Glutamatergic neuron (in vitro differentiated cells): ENCODE data around the gene USH2A. TPM values are rescaled to one million over a fixed set of nuclear protein-coding genes. Genes with fewer than 3 reads are reported as not detected.

Experiments
- DNase-seq: peaks from one replicate; pipeline ENCODE4 v3.0.0; 2022
- H3K27ac Mint-ChIP-seq: one replicate; pipeline ENCODE4 v1.8.0; 2020; ENCODE audit warnings: mild to moderate bottlenecking, mixed read lengths, inconsistent platforms; ENCODE audit not compliant: unreplicated experiment
- H3K27me3 Mint-ChIP-seq: one replicate; pipeline ENCODE4 v1.8.0; 2020; ENCODE audit warnings: mild to moderate bottlenecking, moderate library complexity, mixed read lengths, inconsistent platforms; ENCODE audit not compliant: unreplicated experiment
- H3K36me3 Mint-ChIP-seq: one replicate; pipeline ENCODE4 v1.8.0; 2020; ENCODE audit warnings: mild to moderate bottlenecking, mixed read lengths, inconsistent platforms; ENCODE audit not compliant: unreplicated experiment
- H3K4me1 Mint-ChIP-seq: one replicate; pipeline ENCODE4 v1.8.0; 2020; ENCODE audit warnings: mild to moderate bottlenecking, low read depth, mixed read lengths, inconsistent platforms; ENCODE audit not compliant: unreplicated experiment
- H3K4me3 Mint-ChIP-seq: one replicate; pipeline ENCODE4 v1.8.0; 2020; ENCODE audit warnings: mild to moderate bottlenecking, mixed read lengths, inconsistent platforms; ENCODE audit not compliant: unreplicated experiment
- H3K9me3 Mint-ChIP-seq: one replicate; pipeline ENCODE4 v1.8.0; 2020; ENCODE audit warnings: mild to moderate bottlenecking, moderate library complexity, mixed read lengths, inconsistent platforms; ENCODE audit not compliant: unreplicated experiment
- CTCF ChIP-seq: fragments of 200-600 bp; sonication (generic); IDR thresholded peaks from one replicate; pipeline ENCODE4 v1.5.0; 2021; ENCODE audit not compliant: partially characterized antibody, unreplicated experiment
- total RNA-seq: library from RNA; stranded (reverse); fragmentation: NEBNext Ultra II Directional; extraction: Animal tissue kit (Norgen Biotek cat#: 25700); gene quantifications from one replicate; pipeline ENCODE4 v1.2.1, GENCODE V29; 2021; ENCODE audit not compliant: unreplicated experiment

USH2A gene
- total RNA-seq, 1 donor from 2014 or later: not detected

- TF ChIP-seq CTCF: no peak
- H3K9me3 Mint-ChIP-seq: peaks cover 9% of the 10 kb centered on the region
- peak overlapping the region; percentile 93 for H3K27ac Mint-ChIP-seq
- H3K4me1 Mint-ChIP-seq: peaks cover 16% of the 10 kb centered on the region
- no peaks in the 10 kb centered on the region for H3K36me3 Mint-ChIP-seq
- H3K27me3 Mint-ChIP-seq: peaks cover 5% of the 10 kb centered on the region
- H3K4me3 Mint-ChIP-seq: peak overlapping the region; percentile 62
- DNase-seq: no peak
These were observed 282.3 kb downstream of the USH2A start for GRCh38 chr1:216140730-216141524.

- H3K27me3 Mint-ChIP-seq: peaks cover 1% of the 10 kb centered on the region
- DNase-seq: no peak
- H3K36me3 Mint-ChIP-seq: no peaks in the 10 kb centered on the region
- TF ChIP-seq CTCF: no peak
- no peaks in the 10 kb centered on the region for H3K4me1 Mint-ChIP-seq
- H3K27ac Mint-ChIP-seq: no peak overlapping the region
- H3K4me3 Mint-ChIP-seq: no peak overlapping the region
- H3K9me3 Mint-ChIP-seq: peaks cover 2% of the 10 kb centered on the region
These were observed 299.0 kb downstream of the USH2A start for GRCh38 chr1:216124192-216124781.

GRCh38 chr1:216123446-216124191 lies 299.6 kb downstream of the USH2A start:
- Mint-ChIP-seq H3K9me3 (peaks cover 2% of the 10 kb centered on the region), H3K27ac (no peak overlapping the region), H3K27me3 (peaks cover 1% of the 10 kb centered on the region), H3K36me3 (no peaks in the 10 kb centered on the region), H3K4me1 (no peaks in the 10 kb centered on the region), H3K4me3 (no peak overlapping the region)
- DNase-seq: no peak
- TF ChIP-seq CTCF: no peak

GRCh38 chr1:216119600-216119999 lies 303.6 kb downstream of the USH2A start:
- H3K36me3 Mint-ChIP-seq: no peaks in the 10 kb centered on the region
- H3K9me3 Mint-ChIP-seq: peaks cover 2% of the 10 kb centered on the region
- no peaks in the 10 kb centered on the region for H3K27me3 Mint-ChIP-seq
- no peak for DNase-seq
- no peak overlapping the region for H3K4me3 Mint-ChIP-seq
- no peak for TF ChIP-seq CTCF
- no peak overlapping the region for H3K27ac Mint-ChIP-seq
- peaks cover 1% of the 10 kb centered on the region for H3K4me1 Mint-ChIP-seq

- no peak for TF ChIP-seq CTCF
- Mint-ChIP-seq H3K9me3 (no peaks in the 10 kb centered on the region), H3K4me3 (no peak overlapping the region), H3K27ac (no peak overlapping the region), H3K27me3 (no peaks in the 10 kb centered on the region), H3K36me3 (no peaks in the 10 kb centered on the region), H3K4me1 (peaks cover 1% of the 10 kb centered on the region)
- no peak for DNase-seq
These were observed 309.1 kb downstream of the USH2A start for GRCh38 chr1:216114180-216114579.
